ENCODE data around the gene PATL2. TPM values are rescaled to one million over a fixed set of nuclear protein-coding genes. Genes with fewer than 3 reads are reported as not detected.
"Not testable (repeated sequence)": the region's sequence is repeated elsewhere in the genome, so short reads cannot be mapped to it uniquely, and the experiment has no call there.

The PATL2 gene
- total RNA-seq, 4 donors from 2014 or later, result 0.22 to 3.8 (median 1.7) TPM

- no peak for DNase-seq
- no peaks in the 10 kb centered on the region for H3K27me3 ChIP-seq
- no peak overlapping the region for H3K27ac ChIP-seq
- no peaks in the 10 kb centered on the region for H3K9me3 ChIP-seq
- H3K4me1 ChIP-seq, result peaks cover 0 to 9% of the 10 kb centered on the region in 2 donors
- 79 to 87% methylated on average over 2 of the region's 2 CpGs for WGBS, 2 donors
- H3K4me3 ChIP-seq (replicated peaks in 1 of 3), result no peak overlapping the region
- intact Hi-C loops (cut with DNase I), result no loop called here
- H3K36me3 ChIP-seq, result peaks cover 20 to 22% of the 10 kb centered on the region in 2 donors
- no peak for TF ChIP-seq POLR2A (IDR thresholded peaks at IDR 0.05)
- TF ChIP-seq CTCF (IDR thresholded peaks at IDR 0.05), result no peak
Measured at GRCh38 chr15:44722011-44722410, 10.9 kb upstream of the PATL2 start.

GRCh38 chr15:44720460-44721176 is 9.5 kb upstream of the PATL2 start:
- intact Hi-C loops (cut with DNase I), result no loop called here
- 78 to 80% methylated on average over 4 of the region's 4 CpGs for WGBS, 2 donors
- Histone ChIP-seq H3K36me3 (peaks cover 34 to 36% of the 10 kb centered on the region in 2 donors), H3K4me3 (replicated peaks in 1 of 3) (no peak overlapping the region), H3K27me3 (no peaks in the 10 kb centered on the region), H3K27ac (no peak overlapping the region), H3K9me3 (no peaks in the 10 kb centered on the region), H3K4me1 (no peaks in the 10 kb centered on the region)
- TF ChIP-seq CTCF (IDR thresholded peaks at IDR 0.05), result no peak
- TF ChIP-seq POLR2A (IDR thresholded peaks at IDR 0.05), result no peak
- DNase-seq, result no peak

- H3K27ac ChIP-seq; H3K4me3 ChIP-seq (replicated peaks in 1 of 3); H3K27me3 ChIP-seq; H3K4me1 ChIP-seq; intact Hi-C loops (cut with DNase I); H3K9me3 ChIP-seq; DNase-seq: not testable (repeated sequence)
- peaks cover 38 to 40% of the 10 kb centered on the region in 2 donors for H3K36me3 ChIP-seq
- 91 to 95% methylated on average over 8 of the region's 8 CpGs for WGBS, 2 donors
Measured at GRCh38 chr15:44720000-44720435, 8.9 kb upstream of the PATL2 start.

- 82 to 86% methylated on average over 4 of the region's 4 CpGs for WGBS, 2 donors
- Histone ChIP-seq H3K4me1 (peaks cover 0 to 11% of the 10 kb centered on the region in 2 donors), H3K4me3 (replicated peaks in 1 of 3) (no peak overlapping the region), H3K9me3 (no peaks in the 10 kb centered on the region), H3K36me3 (peaks cover 38 to 40% of the 10 kb centered on the region in 2 donors), H3K27ac (no peak overlapping the region), H3K27me3 (no peaks in the 10 kb centered on the region)
- no peak for TF ChIP-seq CTCF (IDR thresholded peaks at IDR 0.05)
- no peak for TF ChIP-seq POLR2A (IDR thresholded peaks at IDR 0.05)
- intact Hi-C loops (cut with DNase I), result no loop called here
- no peak for DNase-seq
Measured at GRCh38 chr15:44719293-44719999, 8.3 kb upstream of the PATL2 start.

GRCh38 chr15:44718927-44719292 is 7.8 kb upstream of the PATL2 start:
- TF ChIP-seq CTCF (IDR thresholded peaks at IDR 0.05) (no peak), POLR2A (IDR thresholded peaks at IDR 0.05) (no peak)
- Histone ChIP-seq H3K4me1 (peaks cover 0 to 13% of the 10 kb centered on the region in 2 donors), H3K27me3 (no peaks in the 10 kb centered on the region), H3K36me3 (peaks cover 38 to 40% of the 10 kb centered on the region in 2 donors), H3K27ac (no peak overlapping the region), H3K4me3 (replicated peaks in 1 of 3) (no peak overlapping the region), H3K9me3 (no peaks in the 10 kb centered on the region)
- DNase-seq, result no peak
- intact Hi-C loops (cut with DNase I), result no loop called here
- WGBS, 2 donors, result 93 to 94% methylated on average over 8 of the region's 8 CpGs

All from thyroid gland (tissue), 4 donors.